ENCODE results near the gene GAB2. TPM values are rescaled to one million over a fixed set of nuclear protein-coding genes. Genes with fewer than 3 reads are reported as not detected.

The GAB2 gene
- total RNA-seq, 2 experiments from 2014 or later = 10.7 to 11.9 TPM

DNA sequence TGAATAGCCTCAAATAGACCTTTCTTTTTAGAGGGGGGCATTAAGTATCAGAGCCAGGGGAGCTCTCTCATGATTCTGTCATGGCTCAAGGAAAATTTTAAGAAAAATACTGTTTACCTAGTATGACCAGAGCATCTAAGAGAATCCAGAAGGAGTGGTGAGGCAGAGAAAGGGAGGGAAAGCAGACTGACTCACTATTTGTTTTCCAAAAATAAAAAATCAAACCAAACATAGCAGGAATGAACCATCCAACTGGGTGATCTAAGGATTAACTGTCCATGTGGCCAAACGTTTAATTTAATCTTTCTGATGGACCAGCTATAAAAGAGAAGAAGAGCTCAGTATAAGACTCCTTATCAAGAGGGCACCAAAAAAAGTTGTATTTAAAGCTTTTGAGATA, 70.8 kb downstream of the GAB2 start:
- Histone ChIP-seq H3K36me3 (ENCODE audit: insufficient read depth, low read length) (no peaks in the 10 kb centered on the region), H3K27ac (ENCODE audit: low read depth in 1 of 2, low read length in 2 of 2) (no peak overlapping the region), H3K4me1 (ENCODE audit: insufficient read depth, low read length) (peaks cover 7% of the 10 kb centered on the region), H3K27me3 (ENCODE audit: control insufficient read depth in 1 of 2, insufficient read depth in 2 of 2, low read length in 2 of 2) (no peaks in the 10 kb centered on the region), H3K9me3 (ENCODE audit: control insufficient read depth in 1 of 2, insufficient read depth in 1 of 2, low read length in 2 of 2) (no peaks in the 10 kb centered on the region), H3K4me3 (ENCODE audit: low read length) (no peak overlapping the region)
- H3K36me3 Mint-ChIP-seq (ENCODE audit: low read depth) = no peaks in the 10 kb centered on the region
- TF ChIP-seq, protein P1, sequence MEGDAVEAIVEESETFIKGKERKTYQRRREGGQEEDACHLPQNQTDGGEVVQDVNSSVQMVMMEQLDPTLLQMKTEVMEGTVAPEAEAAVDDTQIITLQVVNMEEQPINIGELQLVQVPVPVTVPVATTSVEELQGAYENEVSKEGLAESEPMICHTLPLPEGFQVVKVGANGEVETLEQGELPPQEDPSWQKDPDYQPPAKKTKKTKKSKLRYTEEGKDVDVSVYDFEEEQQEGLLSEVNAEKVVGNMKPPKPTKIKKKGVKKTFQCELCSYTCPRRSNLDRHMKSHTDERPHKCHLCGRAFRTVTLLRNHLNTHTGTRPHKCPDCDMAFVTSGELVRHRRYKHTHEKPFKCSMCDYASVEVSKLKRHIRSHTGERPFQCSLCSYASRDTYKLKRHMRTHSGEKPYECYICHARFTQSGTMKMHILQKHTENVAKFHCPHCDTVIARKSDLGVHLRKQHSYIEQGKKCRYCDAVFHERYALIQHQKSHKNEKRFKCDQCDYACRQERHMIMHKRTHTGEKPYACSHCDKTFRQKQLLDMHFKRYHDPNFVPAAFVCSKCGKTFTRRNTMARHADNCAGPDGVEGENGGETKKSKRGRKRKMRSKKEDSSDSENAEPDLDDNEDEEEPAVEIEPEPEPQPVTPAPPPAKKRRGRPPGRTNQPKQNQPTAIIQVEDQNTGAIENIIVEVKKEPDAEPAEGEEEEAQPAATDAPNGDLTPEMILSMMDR (IDR thresholded peaks at IDR 0.05) = no peak
- H3K4me3 Mint-ChIP-seq = no peak overlapping the region
- intact Hi-C loops (cut with DNase I, micrococcal nuclease) = loop anchor here in 1 of 2 experiments (5.0 kb wide), 1 partner anchor 84 kb away; no protein-coding TSS in a partner anchor
- ATAC-seq (ENCODE audit: poor library complexity) (no peak), DNase-seq (no peak)
- H3K9me3 Mint-ChIP-seq = no peaks in the 10 kb centered on the region
- peaks cover 19% of the 10 kb centered on the region for H3K4me1 Mint-ChIP-seq (ENCODE audit: low read depth)
- H3K27ac Mint-ChIP-seq = no peak overlapping the region
- H3K27me3 Mint-ChIP-seq = no peaks in the 10 kb centered on the region
- ChIA-PET POLR2A (no interaction called here), CTCF (no interaction called here)

DNA sequence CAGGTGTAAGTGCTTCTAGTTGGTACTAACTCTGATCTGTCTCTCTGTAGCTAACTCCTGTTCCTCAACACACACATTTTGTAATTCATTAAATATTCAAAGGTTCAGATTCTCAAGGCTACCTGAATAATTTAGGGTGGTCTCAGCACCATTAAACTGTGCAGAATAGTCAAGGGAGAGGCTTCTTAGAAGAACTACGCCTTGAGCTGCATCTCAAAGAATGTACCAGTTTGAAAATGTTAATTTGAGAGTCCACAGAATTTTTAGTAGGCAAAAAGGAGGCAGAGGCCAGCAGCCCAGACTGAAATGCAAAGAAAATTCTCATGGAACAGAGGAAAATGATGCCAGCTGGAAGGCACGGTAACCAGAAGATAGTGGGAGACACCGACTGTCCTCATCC, 72.2 kb downstream of the GAB2 start:
- Histone ChIP-seq H3K27ac (ENCODE audit: low read depth in 1 of 2, low read length in 2 of 2) (no peak overlapping the region), H3K27me3 (ENCODE audit: control insufficient read depth in 1 of 2, insufficient read depth in 2 of 2, low read length in 2 of 2) (no peaks in the 10 kb centered on the region), H3K9me3 (ENCODE audit: control insufficient read depth in 1 of 2, insufficient read depth in 1 of 2, low read length in 2 of 2) (no peaks in the 10 kb centered on the region), H3K4me1 (ENCODE audit: insufficient read depth, low read length) (peaks cover 4% of the 10 kb centered on the region), H3K4me3 (ENCODE audit: low read length) (no peak overlapping the region), H3K36me3 (ENCODE audit: insufficient read depth, low read length) (no peaks in the 10 kb centered on the region)
- Mint-ChIP-seq H3K9me3 (no peaks in the 10 kb centered on the region), H3K4me3 (no peak overlapping the region), H3K36me3 (ENCODE audit: low read depth) (no peaks in the 10 kb centered on the region), H3K27ac (no peak overlapping the region), H3K4me1 (ENCODE audit: low read depth) (peaks cover 14% of the 10 kb centered on the region), H3K27me3 (no peaks in the 10 kb centered on the region)
- ChIA-PET POLR2A (interaction anchor here (0.8 kb wide), 1 partner anchor 206 kb away, joined by 3 read pairs; the partner anchor contains the start of gene ALG8), CTCF (interaction anchor here (1.4 kb wide), 1 partner anchor 33 kb away, joined by 3 read pairs; no protein-coding TSS in a partner anchor)
- TF ChIP-seq, protein P1 (IDR thresholded peaks at IDR 0.05) = no peak
- no peak for DNase-seq
- no peak for ATAC-seq (ENCODE audit: poor library complexity)
- intact Hi-C loops (cut with DNase I, micrococcal nuclease) = loop anchor here in 1 of 2 experiments (5.0 kb wide), 1 partner anchor 83 kb away; no protein-coding TSS in a partner anchor

DNA sequence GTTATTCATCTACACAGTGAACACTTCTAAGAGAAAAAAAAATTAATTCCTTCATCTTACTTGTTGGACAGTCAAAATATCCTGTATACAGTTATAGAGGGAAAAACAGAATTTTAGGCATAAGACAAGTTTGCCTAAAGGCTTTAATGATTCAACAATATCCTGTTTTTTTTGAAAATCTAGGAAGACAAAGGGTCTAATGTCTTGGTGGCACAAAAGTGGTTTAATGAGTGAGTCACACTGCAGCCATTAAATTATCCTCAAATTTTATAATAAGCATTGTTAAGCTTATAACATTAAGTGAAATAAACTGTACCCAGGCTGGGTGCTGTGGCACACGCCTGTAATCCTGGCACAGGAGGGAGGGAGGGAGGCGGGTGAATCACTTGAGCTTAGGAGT, 72.9 kb downstream of the GAB2 start:
- DNase-seq (no peak), ATAC-seq (ENCODE audit: poor library complexity) (no peak)
- intact Hi-C loops (cut with DNase I, micrococcal nuclease) = loop anchor here in 1 of 2 experiments (5.0 kb wide), 1 partner anchor 82 kb away; no protein-coding TSS in a partner anchor
- no peak overlapping the region for H3K27ac ChIP-seq (ENCODE audit: low read depth in 1 of 2, low read length in 2 of 2)
- Mint-ChIP-seq H3K27ac (no peak overlapping the region), H3K4me3 (no peak overlapping the region), H3K9me3 (no peaks in the 10 kb centered on the region), H3K27me3 (no peaks in the 10 kb centered on the region), H3K36me3 (ENCODE audit: low read depth) (no peaks in the 10 kb centered on the region), H3K4me1 (ENCODE audit: low read depth) (peaks cover 6% of the 10 kb centered on the region)
- no peaks in the 10 kb centered on the region for H3K27me3 ChIP-seq (ENCODE audit: control insufficient read depth in 1 of 2, insufficient read depth in 2 of 2, low read length in 2 of 2)
- no peak overlapping the region for H3K4me3 ChIP-seq (ENCODE audit: low read length)
- ChIA-PET POLR2A (interaction anchor here (0.8 kb wide), 1 partner anchor 205 kb away, joined by 3 read pairs; the partner anchor contains the start of gene ALG8), CTCF (no interaction called here)
- H3K9me3 ChIP-seq (ENCODE audit: control insufficient read depth in 1 of 2, insufficient read depth in 1 of 2, low read length in 2 of 2) = no peaks in the 10 kb centered on the region
- no peaks in the 10 kb centered on the region for H3K36me3 ChIP-seq (ENCODE audit: insufficient read depth, low read length)
- H3K4me1 ChIP-seq (ENCODE audit: insufficient read depth, low read length) = no peaks in the 10 kb centered on the region
- TF ChIP-seq, protein P1 (IDR thresholded peaks at IDR 0.05) = no peak

Measured in CD4-positive, alpha-beta T cell (primary cell).